HG03571 (cell line): ENCODE data around the gene SLC25A18.

Experiments used
- ATAC-seq: cut with Tn5 transposase; IDR thresholded peaks from one replicate; pipeline ENCODE4 v1.9.1; 2021; ENCODE audit not compliant: unreplicated experiment

SLC25A18 gene

DNA sequence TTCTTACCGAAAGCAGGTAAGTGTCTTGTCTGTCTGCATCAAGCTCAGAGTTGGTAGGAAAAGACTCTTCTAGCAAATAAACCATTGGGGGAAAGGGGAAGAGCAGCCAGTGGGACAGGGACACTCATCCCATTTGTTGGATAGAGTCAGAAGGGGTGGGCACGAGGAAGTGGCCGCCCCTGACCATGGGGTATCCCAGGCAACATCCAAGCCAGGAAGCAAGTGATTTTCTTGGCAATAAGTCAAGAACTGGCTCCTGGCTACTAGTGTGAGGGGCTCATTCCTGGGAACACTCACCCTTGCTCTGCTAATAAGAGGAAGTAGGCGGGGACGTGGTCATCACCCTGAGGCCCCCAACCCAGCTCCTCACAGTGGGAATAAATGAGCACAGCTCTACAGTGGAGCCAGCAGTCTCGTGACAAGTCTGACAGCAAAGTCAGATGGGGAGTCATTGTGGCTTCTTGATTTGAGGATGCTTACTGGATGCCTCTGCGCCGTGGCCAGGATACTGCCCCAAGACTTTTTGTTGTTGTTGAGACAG, 6.7 kb downstream of the SLC25A18 start:
- no peak for ATAC-seq

DNA sequence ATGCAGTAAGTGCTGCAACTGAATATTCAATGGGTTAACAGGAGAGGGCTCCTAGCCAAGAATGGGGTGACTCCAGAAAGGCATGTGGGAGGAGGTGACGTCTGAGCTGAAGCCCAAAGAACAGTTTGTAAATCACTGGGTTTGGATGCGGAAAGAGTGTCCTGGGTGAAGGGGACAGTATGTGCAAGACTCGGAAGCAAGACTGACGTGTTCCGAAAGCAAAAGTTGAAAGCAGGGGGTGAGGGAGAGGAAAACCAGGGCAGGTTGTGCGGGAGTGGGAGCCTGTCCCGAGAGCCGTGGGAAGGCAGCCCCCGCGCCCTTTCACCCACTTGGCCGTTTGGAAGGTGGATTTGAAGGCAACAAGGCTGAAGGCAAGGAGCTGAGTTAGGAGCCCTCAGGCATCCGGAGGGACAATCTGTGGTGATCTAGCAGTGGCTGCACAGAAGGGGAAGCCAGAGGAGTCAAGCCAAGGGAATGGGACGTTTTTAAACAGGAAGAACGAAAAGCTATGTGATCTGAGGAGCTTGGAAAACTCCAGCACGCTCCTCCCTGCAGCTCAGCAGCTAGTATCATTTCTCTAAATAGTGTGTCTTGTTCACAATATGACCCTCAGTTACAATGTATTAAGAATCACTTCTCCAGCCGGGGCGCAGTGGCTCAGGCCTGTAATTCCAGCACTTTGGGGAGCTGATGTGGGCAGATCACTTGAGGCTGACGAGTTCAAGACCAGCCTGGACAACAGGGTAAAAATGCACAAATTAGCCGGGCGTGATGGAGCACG, 7.7 kb downstream of the SLC25A18 start:
- no peak for ATAC-seq

DNA sequence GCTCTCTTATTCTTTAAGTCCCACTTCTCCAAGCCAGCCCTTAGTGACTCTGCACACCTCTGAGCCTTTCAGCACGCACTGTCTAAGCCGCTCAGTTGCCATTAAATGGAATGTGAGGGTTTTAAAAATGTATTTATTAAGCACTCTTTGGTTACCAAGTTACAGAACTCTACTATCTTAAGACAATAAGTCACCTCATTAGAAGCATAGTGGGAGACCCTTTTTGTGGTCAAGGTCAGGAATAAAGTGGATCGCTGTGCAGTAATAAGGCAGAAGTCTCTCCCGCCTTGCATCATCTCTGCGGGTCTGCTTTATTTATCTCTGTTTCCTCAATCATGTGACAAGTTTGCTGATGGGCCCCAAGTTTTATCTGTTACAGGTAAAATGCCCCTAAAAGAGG, 11.9 kb downstream of the SLC25A18 start:
- no peak for ATAC-seq

DNA sequence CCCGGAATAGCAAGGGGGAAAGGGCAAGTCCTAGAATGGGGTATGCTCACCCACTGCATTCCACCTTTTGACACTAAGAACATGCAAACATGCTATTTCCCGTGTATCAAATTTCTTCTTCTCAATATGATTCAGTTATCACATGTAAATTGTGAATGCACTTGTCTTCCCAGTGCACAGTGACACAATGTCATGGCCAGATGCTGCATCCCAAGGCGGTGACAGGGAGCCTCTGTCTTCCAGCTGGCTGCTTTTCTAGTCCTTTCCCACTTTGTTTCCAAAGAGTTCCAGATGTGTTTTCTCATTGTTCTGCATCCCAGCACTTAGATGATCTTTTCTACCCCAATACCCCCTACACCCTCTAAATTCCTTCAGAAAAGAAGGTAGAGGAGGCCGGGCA, 12.4 kb downstream of the SLC25A18 start:
- ATAC-seq: no peak

DNA sequence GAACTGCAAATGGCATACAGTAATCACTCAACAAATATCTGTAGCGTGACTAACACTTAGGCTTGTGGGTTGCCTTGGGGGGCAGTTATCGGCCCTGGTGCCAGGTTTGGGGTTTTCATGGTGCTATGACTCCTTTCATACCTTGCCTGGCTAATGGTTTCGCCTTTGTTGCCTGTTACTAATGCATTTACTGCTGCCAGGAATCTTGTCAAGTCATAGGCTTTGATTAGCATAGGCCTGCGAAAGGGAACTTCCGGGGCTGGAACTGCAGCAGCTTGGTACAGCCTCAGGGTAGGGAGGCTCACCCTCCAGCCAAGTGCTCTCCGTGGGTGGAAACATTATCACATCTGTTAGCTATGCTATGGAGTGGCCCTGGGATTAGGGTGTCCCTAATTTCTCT, 13.2 kb downstream of the SLC25A18 start:
- no peak for ATAC-seq

DNA sequence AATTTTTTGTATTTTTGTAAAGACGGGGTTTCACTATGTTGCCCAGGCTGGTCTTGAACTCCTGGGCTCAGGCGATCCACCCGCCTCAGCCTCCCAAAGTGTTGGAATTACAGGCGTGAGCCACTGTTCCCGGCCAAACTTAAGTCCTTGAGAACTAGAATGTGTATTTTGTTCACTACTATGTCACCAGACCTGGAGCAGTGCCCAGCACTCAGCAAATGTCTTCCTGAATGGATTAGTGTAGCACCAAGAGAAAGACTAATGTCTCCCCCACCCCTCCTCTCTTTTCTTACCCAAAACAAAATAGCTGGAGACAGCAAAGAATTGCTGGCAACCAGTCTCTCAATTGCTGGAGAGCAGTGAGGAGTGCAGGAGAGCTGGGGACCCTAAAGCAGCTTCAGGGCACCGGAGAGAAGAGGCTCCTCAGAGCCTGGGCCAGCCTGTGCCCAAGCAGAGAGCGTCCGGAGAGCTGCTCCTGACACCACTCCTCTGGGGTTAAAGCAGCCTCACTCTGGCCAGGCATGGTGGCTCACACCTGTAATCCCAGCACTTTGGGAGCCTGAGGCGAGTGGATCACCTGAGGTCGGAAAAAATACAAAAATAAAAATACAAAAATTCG, 14.9 kb downstream of the SLC25A18 start:
- ATAC-seq: no peak

DNA sequence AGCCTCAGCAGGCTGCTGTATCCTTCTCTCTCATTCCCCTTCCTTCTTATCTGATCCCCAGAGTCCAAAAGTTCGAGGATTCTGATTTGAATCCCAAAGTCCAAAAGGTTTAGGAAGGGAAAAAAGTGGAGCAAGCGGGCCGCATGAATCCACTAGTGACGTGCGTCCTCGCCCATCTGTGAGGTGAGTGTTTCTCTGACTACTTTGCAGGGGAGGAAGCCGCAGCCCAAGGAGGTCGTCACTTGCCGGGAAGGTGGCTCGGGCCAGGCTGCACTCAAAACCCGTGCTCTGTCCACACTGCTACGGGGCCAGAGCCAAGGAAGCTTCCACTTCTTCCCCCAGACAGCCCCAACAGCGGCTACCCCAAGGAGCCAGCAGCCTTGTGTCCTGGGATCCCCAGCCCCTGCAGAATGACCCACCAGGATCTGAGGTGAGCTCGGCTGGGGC, 16.3 kb downstream of the SLC25A18 start:
- no peak for ATAC-seq

DNA sequence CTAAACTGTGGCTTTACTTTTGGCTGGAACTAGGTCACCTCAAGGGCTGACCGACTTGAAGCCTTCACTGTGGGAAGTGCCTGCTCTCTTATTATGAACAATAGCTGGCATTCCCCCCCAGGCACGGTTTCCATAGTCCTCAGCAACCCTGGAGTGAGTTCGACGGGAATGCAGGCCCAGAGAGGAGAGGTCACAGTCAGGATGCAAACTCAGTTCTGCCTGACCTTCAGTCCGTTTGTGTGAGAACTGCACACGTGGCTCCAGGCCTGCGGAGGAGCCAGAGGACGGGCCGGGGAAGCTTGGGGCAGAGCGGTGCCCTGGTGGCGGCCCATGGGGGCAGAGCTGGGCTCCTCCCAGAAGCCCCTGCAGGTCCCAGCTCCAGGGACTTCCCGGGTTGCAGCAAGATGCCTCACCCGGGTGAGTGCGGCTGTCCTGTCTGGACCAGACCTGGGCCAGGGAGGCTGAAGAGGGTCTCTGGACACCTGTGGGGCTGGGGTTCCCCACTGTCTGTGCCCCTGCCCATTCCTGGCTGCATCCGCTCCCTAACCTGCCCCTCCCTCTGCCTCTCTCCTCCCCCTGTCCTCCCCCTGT, 17.2 kb downstream of the SLC25A18 start:
- no peak for ATAC-seq

DNA sequence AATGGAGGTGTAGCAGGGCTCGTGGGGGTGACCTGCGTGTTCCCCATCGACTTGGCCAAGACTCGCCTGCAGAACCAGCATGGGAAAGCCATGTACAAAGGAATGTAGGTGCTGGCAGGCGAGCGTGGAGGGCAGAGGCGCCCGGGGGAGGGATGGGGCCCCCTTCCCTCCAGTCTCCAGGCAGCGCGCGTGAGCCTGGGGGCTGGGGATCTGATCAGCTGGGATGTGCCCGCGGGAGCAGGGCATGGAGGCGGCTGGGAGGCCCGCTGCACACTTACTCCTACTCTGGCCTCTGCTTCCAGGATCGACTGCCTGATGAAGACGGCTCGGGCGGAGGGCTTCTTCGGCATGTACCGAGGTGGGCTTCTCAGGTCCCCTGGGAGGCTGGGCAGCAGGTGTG, 17.8 kb downstream of the SLC25A18 start:
- no peak for ATAC-seq

DNA sequence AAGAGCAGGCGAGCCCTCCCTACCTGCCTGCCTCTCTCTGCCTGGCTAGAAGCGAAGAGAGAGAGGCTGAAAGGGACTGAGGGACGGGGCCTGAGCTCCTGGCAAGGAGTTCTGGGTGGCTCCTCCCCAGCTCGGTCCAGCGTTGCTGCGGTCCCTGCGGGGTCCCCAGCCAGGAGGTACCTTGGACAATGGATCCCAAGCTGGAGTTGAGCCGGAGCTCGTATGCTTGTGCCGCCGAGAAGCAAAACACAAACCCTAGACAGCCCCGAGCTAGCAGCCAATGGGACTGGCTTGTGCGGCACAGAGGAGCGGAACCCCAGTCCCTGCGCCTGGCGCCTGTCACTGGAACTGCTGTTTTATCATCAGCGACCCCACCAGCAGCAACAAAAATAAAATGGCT, 18.3 kb downstream of the SLC25A18 start:
- ATAC-seq: no peak

DNA sequence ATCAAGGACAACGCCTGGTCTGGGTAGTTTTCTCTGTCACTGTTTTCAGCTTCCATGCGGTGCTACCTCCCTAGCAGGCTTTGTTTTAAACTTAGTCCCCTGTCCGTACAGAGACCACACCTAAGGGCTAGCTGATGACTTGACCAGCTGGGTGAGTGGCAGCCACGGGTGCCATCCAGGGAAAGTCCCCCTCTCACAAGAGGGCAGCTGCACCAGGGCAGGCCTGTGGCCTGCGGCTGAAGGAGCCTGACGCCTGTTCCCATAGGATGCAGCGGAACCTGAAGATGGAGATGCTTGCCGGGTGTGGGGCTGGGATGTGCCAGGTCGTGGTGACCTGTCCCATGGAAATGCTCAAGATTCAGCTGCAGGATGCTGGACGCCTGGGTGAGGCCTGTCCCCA, 19.9 kb downstream of the SLC25A18 start:
- ATAC-seq: no peak

DNA sequence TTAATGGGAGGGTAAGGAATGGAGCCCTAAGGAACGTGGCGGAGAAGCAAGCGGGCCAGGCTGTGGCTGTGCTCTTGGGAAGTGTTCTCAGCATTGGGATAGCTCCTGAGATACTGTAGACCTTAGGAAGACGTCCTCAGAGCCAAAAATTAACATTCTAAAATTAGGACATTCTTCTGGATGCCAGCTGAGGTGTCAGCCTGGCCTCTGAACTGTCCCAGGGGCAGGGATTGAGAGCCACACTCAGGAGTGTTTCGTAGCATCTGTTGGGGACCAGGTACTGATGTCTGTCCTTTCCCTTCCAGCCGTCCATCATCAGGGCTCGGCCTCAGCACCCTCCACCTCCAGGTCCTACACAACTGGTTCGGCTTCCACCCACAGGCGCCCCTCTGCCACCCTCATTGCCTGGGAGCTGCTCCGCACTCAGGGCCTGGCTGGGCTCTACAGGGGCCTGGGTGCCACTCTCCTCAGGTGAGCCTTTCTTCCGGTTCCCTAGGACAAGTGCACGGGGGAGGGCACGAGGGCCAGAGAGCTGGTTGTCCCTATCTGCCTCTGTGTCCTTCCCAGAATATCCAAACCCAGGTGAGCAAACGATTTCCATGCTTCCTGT, 23.6 kb downstream of the SLC25A18 start:
- no peak for ATAC-seq

DNA sequence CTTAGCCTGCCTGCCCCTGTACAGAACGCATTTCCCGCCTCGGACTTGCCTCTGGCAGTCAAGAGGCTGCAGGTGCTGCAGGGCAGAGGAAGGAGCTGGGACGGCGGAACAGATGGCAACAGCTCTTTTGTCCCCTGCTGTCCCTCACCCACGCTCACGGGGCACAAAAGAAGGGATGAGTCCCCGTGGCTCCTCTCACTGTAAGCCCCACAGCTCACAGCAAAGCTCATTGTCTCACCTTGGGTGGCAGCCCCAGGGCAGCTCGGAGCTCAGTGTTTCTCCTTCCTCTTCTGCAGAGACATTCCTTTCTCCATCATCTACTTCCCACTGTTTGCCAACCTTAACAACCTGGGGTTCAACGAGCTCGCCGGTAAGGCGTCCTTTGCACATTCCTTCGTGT, 24.3 kb downstream of the SLC25A18 start:
- no peak for ATAC-seq

DNA sequence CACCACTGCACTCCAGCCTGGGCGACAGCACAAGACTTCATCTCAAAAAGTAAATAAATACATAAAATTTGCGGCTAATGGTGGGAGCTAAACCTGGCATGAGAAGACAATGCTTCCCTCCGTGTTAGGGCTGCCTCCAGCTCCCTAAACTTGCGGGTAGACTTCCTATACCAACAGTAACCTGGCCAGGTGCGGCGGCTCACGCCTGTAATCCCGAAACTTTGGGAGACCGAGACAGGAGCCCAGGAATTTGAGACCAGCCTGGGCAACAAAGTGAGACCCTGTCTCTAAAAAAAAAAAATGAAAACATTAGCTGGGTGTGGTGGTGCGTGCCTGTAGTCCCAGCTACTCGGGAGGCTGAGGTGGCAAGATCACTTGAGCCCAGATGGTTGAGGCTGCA, 25.3 kb downstream of the SLC25A18 start:
- ATAC-seq: no peak

DNA sequence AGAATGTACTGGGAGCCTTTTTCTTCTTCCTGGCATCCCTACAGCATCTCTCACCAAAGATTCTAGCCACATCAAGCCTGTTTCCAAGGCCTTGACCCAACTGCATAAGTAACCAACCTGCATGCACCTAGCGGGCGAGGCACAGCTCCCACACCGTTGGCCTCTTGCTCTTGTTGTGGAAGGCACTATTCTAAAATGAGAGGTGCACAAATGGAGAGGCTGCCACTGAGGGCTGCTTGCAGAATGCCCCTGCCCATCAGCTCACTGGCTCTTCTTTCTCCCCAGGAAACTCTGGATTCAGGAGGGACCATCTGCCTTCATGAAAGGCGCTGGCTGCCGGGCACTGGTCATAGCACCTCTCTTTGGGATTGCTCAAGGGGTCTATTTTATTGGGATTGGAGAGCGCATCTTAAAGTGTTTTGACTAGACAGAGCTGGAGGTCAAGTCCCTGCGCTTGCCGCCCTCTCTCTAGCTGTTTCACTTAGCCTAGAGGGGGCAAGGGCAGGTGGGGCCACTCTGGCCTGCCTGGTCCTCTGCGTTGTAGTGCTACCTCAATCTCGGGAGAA, 26.6 kb downstream of the SLC25A18 start:
- ATAC-seq: no peak

DNA sequence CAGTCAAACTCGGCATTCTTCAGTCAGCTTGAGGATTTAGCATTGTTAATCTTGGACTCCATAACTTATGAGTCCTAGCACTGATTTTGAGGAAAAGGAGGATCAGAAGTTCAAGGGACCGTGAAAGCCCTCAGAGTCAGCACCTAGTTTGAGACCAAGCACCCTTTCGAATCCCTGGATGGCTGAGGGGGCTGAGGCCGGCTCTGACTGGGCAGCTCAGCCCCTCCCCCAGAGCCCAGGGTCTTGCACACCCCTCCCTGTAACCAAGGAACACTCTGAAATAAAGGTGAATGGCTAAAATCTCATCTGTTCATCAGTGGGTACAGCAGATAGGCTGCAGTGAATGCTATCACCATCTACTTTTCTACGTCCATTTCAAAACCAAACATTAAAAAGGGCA, 27.3 kb downstream of the SLC25A18 start:
- no peak for ATAC-seq

DNA sequence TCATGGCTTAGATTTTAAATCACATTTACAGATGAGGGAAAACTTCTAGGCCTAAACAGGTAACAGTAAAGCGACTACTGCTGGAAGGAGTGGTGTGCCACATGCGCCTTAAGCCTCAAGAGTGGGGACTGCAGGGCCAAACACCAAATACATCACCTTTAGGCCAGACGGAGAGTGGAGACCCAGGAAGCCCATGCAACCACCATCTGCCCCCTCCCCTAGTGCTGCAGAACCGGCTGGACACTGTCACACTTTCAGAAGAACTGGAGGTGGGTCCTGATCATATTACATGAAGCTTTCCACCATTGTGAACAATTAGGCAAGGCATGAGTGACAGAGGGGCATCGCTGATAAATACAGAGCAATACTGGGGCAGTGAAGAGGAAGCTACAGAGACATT, 28.9 kb downstream of the SLC25A18 start:
- no peak for ATAC-seq

DNA sequence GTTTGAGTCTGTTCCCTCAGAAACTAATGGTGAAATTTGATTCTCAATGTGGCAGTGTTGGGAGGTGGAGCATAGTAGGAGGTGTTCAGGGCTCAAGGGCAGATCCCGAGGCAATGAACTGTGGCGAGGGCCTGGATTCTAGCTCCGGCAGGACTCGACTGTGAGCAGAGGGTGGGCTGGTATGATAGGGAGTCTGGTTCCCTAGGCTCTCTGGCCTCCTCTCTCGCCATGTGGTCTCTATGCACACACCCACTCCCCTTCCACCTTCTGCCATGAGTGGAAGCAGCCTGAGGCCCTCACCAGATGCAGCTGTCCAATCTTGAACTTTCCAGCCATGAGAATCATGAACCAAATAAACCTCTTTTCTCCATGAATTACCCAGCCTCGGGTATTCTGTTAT, 32.9 kb downstream of the SLC25A18 start:
- no peak for ATAC-seq

DNA sequence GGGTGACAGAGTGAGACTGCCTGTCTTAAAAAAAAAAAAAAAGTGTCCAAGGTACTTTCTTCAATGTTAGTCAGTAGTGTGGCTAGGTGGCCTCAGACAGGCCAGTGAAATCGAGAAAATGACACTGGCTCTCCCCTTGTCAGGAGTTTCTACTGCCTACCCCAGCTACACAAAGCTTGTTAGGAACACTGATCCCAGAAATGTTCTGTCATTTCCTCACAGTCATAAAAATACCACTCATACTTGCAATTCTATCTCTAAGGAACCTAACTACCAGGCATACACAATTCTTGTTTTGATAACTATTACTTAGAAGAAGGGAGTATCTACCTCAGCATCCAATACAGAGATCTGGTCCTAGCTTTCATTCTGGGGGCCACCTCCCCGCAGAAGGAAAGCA, 33.9 kb downstream of the SLC25A18 start:
- no peak for ATAC-seq

DNA sequence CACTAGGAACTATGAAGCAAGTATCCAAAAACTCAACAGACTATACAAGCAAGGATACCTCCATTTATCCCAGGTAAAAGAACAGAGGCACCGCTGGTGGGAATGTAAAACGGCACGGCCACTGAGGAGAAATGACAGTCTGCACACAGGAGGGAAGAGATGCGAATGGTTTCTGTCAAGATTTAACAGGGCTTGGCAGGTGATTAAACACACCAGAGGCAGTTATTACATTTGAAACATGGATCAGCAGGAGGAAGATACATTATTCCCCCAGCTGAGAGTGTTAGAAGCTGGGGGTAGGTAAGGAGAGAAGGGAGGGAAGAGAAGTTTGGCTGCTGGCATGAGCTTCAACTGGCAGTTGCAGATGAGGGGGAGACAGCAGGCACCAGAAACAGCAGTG, 35.0 kb downstream of the SLC25A18 start:
- ATAC-seq: no peak

DNA sequence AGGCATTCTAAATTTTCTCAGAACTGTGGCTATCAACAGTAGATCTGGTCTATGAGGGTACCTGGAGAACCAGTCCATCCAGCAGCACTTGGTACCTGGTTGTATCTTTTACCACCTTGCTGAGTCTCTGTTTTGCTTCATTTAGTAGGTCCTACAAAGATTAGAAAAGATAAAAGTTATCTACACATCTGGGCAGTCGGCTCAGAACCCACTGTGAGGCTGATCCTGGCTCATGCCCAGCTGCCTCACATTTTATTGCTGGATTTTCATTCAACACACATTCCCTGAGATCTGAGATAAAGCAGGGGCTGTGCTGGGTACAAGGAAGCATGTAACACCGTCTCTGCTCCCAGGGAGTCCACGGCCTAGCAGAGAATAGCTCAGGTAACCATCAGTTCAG, 37.7 kb downstream of the SLC25A18 start:
- ATAC-seq: no peak
